H1 (cell line): ENCODE results near the gene ITFG2. TPM values are rescaled to one million over a fixed set of nuclear protein-coding genes. Genes with fewer than 3 reads are reported as not detected.

Experiments used
- HDAC2 ChIP-seq, 2 experiments: fragments of 300-600 bp in 1 of 2; sonication (generic) in 1 of 2; IDR thresholded peaks; 2 replicates each; pipeline ENCODE4 v1.6.1; 2011 to 2012; ENCODE audit warnings: low read depth in 2 of 2, low read length in 2 of 2, mild to moderate bottlenecking in 2 of 2, moderate library complexity in 2 of 2, borderline replicate concordance in 1 of 2, inconsistent platforms in 1 of 2
- KDM4A ChIP-seq: IDR thresholded peaks from one replicate; pipeline ENCODE4 v1.7.1; 2012; ENCODE audit warnings: low read depth, mild to moderate bottlenecking, moderate library complexity, low read length, inconsistent platforms; ENCODE audit not compliant: severe bottlenecking
- MAFK ChIP-seq: IDR thresholded peaks from 2 replicates; pipeline ENCODE4 v1.6.1; 2012; ENCODE audit warnings: low read depth, mild to moderate bottlenecking, improper control_type of control experiment, low read length
- SUZ12 ChIP-seq: fragments of 200-600 bp; sonication (generic); IDR thresholded peaks from 2 replicates; pipeline ENCODE4 v1.6.1; 2012; ENCODE audit warnings: mild to moderate bottlenecking, inconsistent platforms, low read length, moderate library complexity, mixed read lengths
- polyA plus RNA-seq, 7 experiments: library from polyadenylated mRNA; depleted of rRNA in 3 of 7; stranded (reverse) in 5 of 7; unstranded in 2 of 7; fragments of >200 nt in 5 of 7; fragments of 200-250 nt in 2 of 7; gene quantifications; 1 replicate in 5 of 7; 2 replicates in 1 of 7; 4 replicates in 1 of 7; pipeline versions ENCODE4 v1.2.1 to v1.2.3, GENCODE V29; 2011 to 2013; ENCODE audit warnings: missing spikeins in 2 of 7, mixed read lengths in 2 of 7
- total RNA-seq: library from RNA; stranded (reverse); fragmentation: NEBNext Ultra II Directional; extraction: Animal tissue kit (Norgen Biotek cat#: 25700); gene quantifications from 2 replicates; pipeline ENCODE4 v1.2.1, GENCODE V29; 2021
- TF ChIP-seq, protein P1 (sequence below), 3 experiments: IDR thresholded peaks; 1 replicate in 2 of 3; 2 replicates in 1 of 3; pipeline versions ENCODE4 v1.5.1 to v1.6.1; 2011; ENCODE audit warnings: low read length in 3 of 3, mild to moderate bottlenecking in 3 of 3, inconsistent platforms in 2 of 3, low read depth in 1 of 3, moderate library complexity in 1 of 3; ENCODE audit not compliant: insufficient read depth in 1 of 3; ENCODE audit errors: control extremely low read depth in 1 of 3
- TF ChIP-seq, protein P2 (sequence below): fragments of 300-600 bp; sonication (generic); IDR thresholded peaks from 2 replicates; pipeline ENCODE4 v1.7.1; 2012; ENCODE audit warnings: low read length, moderate library complexity, mild to moderate bottlenecking, inconsistent platforms; ENCODE audit not compliant: insufficient replicate concordance

ITFG2 gene
- total and polyA plus RNA-seq, 2 of the 8 experiments (the other 6 are each of a cell fraction or from before 2014, with no cell fraction given) = 15.0 to 22.9 TPM

DNA sequence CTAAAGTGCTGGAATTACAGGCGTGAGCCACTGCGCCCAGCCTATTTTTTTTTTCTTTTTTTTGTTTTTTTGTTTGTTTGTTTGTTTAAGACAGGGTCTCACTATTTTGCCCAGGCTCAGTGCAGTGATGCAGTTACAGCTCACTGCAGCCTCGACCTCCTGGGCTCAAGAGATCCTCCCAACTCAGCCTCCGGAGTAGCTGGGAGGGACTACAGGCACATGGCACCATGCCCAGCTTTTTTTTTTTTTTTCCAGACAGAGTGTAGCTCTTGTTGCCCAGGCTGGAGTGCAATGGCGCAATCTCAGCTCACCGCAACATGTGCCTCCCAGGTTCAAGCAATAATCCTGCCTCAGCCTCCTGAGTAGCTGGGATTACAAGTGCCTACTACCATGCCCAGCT lies 5.8 kb upstream of the ITFG2 start (continued):
- TF ChIP-seq, protein P1, sequence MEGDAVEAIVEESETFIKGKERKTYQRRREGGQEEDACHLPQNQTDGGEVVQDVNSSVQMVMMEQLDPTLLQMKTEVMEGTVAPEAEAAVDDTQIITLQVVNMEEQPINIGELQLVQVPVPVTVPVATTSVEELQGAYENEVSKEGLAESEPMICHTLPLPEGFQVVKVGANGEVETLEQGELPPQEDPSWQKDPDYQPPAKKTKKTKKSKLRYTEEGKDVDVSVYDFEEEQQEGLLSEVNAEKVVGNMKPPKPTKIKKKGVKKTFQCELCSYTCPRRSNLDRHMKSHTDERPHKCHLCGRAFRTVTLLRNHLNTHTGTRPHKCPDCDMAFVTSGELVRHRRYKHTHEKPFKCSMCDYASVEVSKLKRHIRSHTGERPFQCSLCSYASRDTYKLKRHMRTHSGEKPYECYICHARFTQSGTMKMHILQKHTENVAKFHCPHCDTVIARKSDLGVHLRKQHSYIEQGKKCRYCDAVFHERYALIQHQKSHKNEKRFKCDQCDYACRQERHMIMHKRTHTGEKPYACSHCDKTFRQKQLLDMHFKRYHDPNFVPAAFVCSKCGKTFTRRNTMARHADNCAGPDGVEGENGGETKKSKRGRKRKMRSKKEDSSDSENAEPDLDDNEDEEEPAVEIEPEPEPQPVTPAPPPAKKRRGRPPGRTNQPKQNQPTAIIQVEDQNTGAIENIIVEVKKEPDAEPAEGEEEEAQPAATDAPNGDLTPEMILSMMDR (IDR thresholded peaks at IDR 0.05; ENCODE audit: control extremely low read depth in 1 of 3, insufficient read depth in 1 of 3, low read depth in 1 of 3, low read length in 3 of 3) = no peak
- TF ChIP-seq HDAC2 (IDR thresholded peaks at IDR 0.05; ENCODE audit: borderline replicate concordance in 1 of 2, low read depth in 2 of 2, low read length in 2 of 2) (no peak), MAFK (no peak), SUZ12 (no peak), KDM4A (no peak)
- TF ChIP-seq, protein P2, sequence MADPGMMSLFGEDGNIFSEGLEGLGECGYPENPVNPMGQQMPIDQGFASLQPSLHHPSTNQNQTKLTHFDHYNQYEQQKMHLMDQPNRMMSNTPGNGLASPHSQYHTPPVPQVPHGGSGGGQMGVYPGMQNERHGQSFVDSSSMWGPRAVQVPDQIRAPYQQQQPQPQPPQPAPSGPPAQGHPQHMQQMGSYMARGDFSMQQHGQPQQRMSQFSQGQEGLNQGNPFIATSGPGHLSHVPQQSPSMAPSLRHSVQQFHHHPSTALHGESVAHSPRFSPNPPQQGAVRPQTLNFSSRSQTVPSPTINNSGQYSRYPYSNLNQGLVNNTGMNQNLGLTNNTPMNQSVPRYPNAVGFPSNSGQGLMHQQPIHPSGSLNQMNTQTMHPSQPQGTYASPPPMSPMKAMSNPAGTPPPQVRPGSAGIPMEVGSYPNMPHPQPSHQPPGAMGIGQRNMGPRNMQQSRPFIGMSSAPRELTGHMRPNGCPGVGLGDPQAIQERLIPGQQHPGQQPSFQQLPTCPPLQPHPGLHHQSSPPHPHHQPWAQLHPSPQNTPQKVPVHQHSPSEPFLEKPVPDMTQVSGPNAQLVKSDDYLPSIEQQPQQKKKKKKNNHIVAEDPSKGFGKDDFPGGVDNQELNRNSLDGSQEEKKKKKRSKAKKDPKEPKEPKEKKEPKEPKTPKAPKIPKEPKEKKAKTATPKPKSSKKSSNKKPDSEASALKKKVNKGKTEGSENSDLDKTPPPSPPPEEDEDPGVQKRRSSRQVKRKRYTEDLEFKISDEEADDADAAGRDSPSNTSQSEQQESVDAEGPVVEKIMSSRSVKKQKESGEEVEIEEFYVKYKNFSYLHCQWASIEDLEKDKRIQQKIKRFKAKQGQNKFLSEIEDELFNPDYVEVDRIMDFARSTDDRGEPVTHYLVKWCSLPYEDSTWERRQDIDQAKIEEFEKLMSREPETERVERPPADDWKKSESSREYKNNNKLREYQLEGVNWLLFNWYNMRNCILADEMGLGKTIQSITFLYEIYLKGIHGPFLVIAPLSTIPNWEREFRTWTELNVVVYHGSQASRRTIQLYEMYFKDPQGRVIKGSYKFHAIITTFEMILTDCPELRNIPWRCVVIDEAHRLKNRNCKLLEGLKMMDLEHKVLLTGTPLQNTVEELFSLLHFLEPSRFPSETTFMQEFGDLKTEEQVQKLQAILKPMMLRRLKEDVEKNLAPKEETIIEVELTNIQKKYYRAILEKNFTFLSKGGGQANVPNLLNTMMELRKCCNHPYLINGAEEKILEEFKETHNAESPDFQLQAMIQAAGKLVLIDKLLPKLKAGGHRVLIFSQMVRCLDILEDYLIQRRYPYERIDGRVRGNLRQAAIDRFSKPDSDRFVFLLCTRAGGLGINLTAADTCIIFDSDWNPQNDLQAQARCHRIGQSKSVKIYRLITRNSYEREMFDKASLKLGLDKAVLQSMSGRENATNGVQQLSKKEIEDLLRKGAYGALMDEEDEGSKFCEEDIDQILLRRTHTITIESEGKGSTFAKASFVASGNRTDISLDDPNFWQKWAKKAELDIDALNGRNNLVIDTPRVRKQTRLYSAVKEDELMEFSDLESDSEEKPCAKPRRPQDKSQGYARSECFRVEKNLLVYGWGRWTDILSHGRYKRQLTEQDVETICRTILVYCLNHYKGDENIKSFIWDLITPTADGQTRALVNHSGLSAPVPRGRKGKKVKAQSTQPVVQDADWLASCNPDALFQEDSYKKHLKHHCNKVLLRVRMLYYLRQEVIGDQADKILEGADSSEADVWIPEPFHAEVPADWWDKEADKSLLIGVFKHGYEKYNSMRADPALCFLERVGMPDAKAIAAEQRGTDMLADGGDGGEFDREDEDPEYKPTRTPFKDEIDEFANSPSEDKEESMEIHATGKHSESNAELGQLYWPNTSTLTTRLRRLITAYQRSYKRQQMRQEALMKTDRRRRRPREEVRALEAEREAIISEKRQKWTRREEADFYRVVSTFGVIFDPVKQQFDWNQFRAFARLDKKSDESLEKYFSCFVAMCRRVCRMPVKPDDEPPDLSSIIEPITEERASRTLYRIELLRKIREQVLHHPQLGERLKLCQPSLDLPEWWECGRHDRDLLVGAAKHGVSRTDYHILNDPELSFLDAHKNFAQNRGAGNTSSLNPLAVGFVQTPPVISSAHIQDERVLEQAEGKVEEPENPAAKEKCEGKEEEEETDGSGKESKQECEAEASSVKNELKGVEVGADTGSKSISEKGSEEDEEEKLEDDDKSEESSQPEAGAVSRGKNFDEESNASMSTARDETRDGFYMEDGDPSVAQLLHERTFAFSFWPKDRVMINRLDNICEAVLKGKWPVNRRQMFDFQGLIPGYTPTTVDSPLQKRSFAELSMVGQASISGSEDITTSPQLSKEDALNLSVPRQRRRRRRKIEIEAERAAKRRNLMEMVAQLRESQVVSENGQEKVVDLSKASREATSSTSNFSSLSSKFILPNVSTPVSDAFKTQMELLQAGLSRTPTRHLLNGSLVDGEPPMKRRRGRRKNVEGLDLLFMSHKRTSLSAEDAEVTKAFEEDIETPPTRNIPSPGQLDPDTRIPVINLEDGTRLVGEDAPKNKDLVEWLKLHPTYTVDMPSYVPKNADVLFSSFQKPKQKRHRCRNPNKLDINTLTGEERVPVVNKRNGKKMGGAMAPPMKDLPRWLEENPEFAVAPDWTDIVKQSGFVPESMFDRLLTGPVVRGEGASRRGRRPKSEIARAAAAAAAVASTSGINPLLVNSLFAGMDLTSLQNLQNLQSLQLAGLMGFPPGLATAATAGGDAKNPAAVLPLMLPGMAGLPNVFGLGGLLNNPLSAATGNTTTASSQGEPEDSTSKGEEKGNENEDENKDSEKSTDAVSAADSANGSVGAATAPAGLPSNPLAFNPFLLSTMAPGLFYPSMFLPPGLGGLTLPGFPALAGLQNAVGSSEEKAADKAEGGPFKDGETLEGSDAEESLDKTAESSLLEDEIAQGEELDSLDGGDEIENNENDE = no peak
